Astrocyte (in vitro differentiated cells and primary cell): ENCODE measurements around the gene NLRX1.

Experiments used
- CTCF ChIP-seq: IDR thresholded peaks from 2 replicates; pipeline ENCODE4 v1.5.1; 2011; ENCODE audit warnings: low read depth, mild to moderate bottlenecking, inconsistent platforms, low read length, moderate library complexity; ENCODE audit not compliant: insufficient read depth
- EZH2 ChIP-seq: IDR thresholded peaks from 2 replicates; pipeline ENCODE4 v1.6.1; 2012; ENCODE audit warnings: mild to moderate bottlenecking, low read length, inconsistent platforms; ENCODE audit not compliant: insufficient read depth

- TF ChIP-seq CTCF (no peak), EZH2 (no peak)
Measured at GRCh38 chr11:119193626-119194025, 25.1 kb downstream of the NLRX1 start.
